ENCODE data around the gene PROC.
"Not testable (repeated sequence)": the region's sequence is repeated elsewhere in the genome, so short reads cannot be mapped to it uniquely, and the experiment has no call there.

The PROC gene

GRCh38 chr2:127428057-127428814, 10.0 kb downstream of the PROC start:
- no peak for DNase-seq (ENCODE audit: low read depth)

GRCh38 chr2:127428815-127429109, 10.5 kb downstream of the PROC start:
- DNase-seq (ENCODE audit: low read depth): no peak

- DNase-seq (ENCODE audit: low read depth): no peak
Measured at GRCh38 chr2:127429291-127429690, 11.1 kb downstream of the PROC start.

- DNase-seq (ENCODE audit: low read depth): no peak
Measured at GRCh38 chr2:127429844-127430425, 11.7 kb downstream of the PROC start.

GRCh38 chr2:127431408-127432023, 13.3 kb downstream of the PROC start:
- DNase-seq (ENCODE audit: low read depth): no peak

GRCh38 chr2:127434515-127434914, 16.3 kb downstream of the PROC start:
- no peak for DNase-seq (ENCODE audit: low read depth)

GRCh38 chr2:127437056-127437455, 18.8 kb downstream of the PROC start:
- no peak for DNase-seq (ENCODE audit: low read depth)

GRCh38 chr2:127437781-127438726, 19.8 kb downstream of the PROC start:
- no peak for DNase-seq (ENCODE audit: low read depth)

GRCh38 chr2:127439343-127439742, 21.1 kb downstream of the PROC start:
- no peak for DNase-seq (ENCODE audit: low read depth)

- DNase-seq (ENCODE audit: low read depth): no peak
Measured at GRCh38 chr2:127448526-127448925, 30.3 kb downstream of the PROC start.

- DNase-seq (ENCODE audit: low read depth): no peak
Measured at GRCh38 chr2:127449414-127449813, 31.2 kb downstream of the PROC start.

- no peak for DNase-seq (ENCODE audit: low read depth)
Measured at GRCh38 chr2:127449898-127450297, 31.7 kb downstream of the PROC start.

- DNase-seq (ENCODE audit: low read depth): no peak
Measured at GRCh38 chr2:127451981-127452380, 33.8 kb downstream of the PROC start.

- not testable (repeated sequence) for DNase-seq (ENCODE audit: low read depth)
Measured at GRCh38 chr2:127452423-127452822, 34.2 kb downstream of the PROC start.

- no peak for DNase-seq (ENCODE audit: low read depth)
Measured at GRCh38 chr2:127453013-127453391, 34.8 kb downstream of the PROC start.

GRCh38 chr2:127453392-127454171, 35.4 kb downstream of the PROC start:
- DNase-seq (ENCODE audit: low read depth): no peak

GRCh38 chr2:127454595-127455565, 36.7 kb downstream of the PROC start:
- DNase-seq (ENCODE audit: low read depth): no peak

- no peak for DNase-seq (ENCODE audit: low read depth)
Measured at GRCh38 chr2:127455566-127456493, 37.6 kb downstream of the PROC start.

- DNase-seq (ENCODE audit: low read depth): no peak
Measured at GRCh38 chr2:127456960-127457359, 38.7 kb downstream of the PROC start.

All from stimulated activated CD8-positive, alpha-beta memory T cell treated with anti-CD3 and anti-CD28 coated beads, Interleukin-12 subunit alpha, Interleukin-12 subunit beta, amount 100 ng/mL, for 1 hour (primary cell).